Stomach (tissue), 4 donors: ENCODE data around the gene TFAP2A.

ENCODE experiments used
- CTCF ChIP-seq, 7 experiments: fragments of 450-650 bp in 4 of 7; fragments of 200-600 bp in 3 of 7; sonication (generic) in 3 of 7; IDR thresholded peaks; one replicate each; pipeline ENCODE4 v1.5.1; 2016 to 2019; ENCODE audit warnings: antibody characterized with exemption in 7 of 7, control low read depth in 2 of 7, mild to moderate bottlenecking in 1 of 7
- EP300 ChIP-seq: sonication (generic); formaldehyde crosslinking; IDR thresholded peaks from one replicate; pipeline ENCODE4 v1.6.1; 2017; ENCODE audit warnings: antibody characterized with exemption
- POLR2A ChIP-seq, 4 donors: fragments of 450-650 bp; IDR thresholded peaks; one replicate each; pipeline ENCODE4 v1.6.1; 2016; ENCODE audit warnings: antibody characterized with exemption in 4 of 4, control low read depth in 2 of 4, mild to moderate bottlenecking in 1 of 4, moderate library complexity in 1 of 4
- POLR2AphosphoS5 ChIP-seq, 3 donors: sonication (generic); formaldehyde crosslinking; IDR thresholded peaks; one replicate each; pipeline ENCODE4 v1.6.1; 2016; ENCODE audit warnings: antibody characterized with exemption in 3 of 3

DNA sequence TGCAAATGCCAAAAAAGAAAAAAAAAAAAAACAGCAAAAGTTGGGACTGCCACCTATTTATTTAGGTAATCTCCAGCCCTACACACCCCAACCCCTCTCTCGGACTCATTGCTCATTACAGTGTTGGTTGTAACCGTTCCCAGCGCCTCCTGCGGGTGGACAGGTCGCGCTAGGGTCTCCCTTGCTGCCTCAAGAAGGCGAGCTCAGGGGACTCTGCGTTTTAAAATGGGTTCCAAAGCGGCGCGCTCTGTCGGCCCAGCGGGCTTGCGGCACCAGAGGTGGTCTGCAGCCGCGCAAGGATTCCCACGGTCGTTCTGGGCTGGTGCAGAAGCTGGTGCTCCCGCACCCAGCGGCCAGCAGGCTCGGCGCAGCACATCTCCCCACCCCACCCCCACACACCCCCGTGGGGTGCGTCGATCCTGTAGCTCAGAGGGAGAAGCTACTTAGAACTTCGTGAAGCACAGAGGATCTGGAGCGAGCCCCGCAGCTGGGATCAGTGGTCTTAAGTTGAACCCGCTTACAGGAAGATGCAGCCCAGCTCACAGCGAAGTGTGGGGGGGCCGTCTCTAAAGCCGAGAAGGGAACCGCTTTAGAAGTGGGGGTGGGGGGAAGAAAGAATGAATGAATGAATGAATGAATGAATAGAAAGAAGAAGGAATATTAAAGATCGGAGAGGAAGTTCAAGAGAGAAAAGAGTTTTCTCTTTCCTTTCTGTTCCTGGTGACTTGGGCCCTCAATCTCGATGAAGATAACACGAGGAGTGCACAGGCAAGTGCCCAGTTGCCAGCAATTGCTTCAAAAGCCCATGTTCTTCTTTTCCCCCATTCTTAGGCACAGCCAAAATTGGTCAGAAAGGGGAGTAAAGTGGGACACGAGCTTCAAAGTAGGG, 780 bp downstream of the TFAP2A start:
- no peak for TF ChIP-seq CTCF (IDR thresholded peaks at IDR 0.05)
- TF ChIP-seq POLR2A (IDR thresholded peaks at IDR 0.05), result no peak
- TF ChIP-seq EP300, result no peak
- no peak for TF ChIP-seq POLR2AphosphoS5 (IDR thresholded peaks at IDR 0.05)
